ENCODE data around the gene SHTN1. TPM values are rescaled to one million over a fixed set of nuclear protein-coding genes. Genes with fewer than 3 reads are reported as not detected.

Gene SHTN1
- total RNA-seq, 6 donors from 2014 or later = 32.3 to 67.9 (median 37.2) TPM

DNA sequence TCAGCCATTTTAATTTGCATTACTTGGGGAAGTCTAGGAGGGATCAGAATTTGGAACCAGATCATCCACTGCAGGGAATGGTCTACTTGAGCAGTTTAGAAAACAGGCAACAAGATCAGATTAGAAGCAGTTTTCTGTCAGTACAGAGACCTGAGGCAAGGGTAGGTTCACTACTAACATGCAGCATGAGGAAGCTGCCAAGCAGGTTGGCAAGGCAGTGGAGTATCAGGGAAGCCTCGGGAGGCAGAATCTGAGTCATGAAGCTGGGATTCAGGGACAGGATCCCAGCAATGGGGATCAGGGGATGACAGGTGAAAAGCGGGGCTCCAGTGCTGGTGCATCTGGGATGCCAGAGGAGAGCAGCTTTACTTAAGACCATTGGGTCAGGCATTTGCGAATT is 127.6 kb downstream of the SHTN1 start:
- H3K27me3 ChIP-seq = no peaks in the 10 kb centered on the region
- WGBS, 2 donors = 75 to 81% methylated on average over 3 of the region's 3 CpGs
- TF ChIP-seq CTCF (IDR thresholded peaks at IDR 0.05) (no peak), EP300 (IDR thresholded peaks at IDR 0.05) (no peak), POLR2A (IDR thresholded peaks at IDR 0.05) (no peak), POLR2AphosphoS5 (IDR thresholded peaks at IDR 0.05) (no peak)
- no peak overlapping the region for H3K27ac ChIP-seq
- H3K4me3 ChIP-seq = no peak overlapping the region
- H3K36me3 ChIP-seq = no peaks in the 10 kb centered on the region
- H3K4me1 ChIP-seq = no peaks in the 10 kb centered on the region
- DNase-seq = no peak
- no peaks in the 10 kb centered on the region for H3K9me3 ChIP-seq
- no peak for ATAC-seq (ENCODE audit: low FRiP score in 2 of 2)

DNA sequence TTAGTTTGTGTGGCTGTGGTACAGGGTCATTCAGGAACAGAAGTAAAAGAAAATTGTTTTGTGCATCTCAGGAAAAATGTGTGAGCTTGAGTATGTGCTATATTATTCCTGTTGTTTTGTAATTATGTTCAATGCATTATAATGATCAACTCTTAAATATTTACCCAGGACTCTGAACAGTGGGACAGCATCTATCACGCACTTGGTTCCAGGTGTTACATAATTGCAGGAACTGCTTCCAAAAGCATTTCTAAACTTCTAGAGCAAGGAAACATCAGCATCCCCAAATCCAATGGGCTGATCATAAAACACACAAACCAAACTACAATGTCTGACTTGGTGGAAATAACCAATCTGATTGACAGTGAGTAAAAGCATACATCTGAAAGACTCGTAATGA is 129.1 kb downstream of the SHTN1 start:
- WGBS, 2 donors = 85 to 89% methylated on average over 2 of the region's 2 CpGs
- no peaks in the 10 kb centered on the region for H3K4me1 ChIP-seq
- H3K9me3 ChIP-seq = no peaks in the 10 kb centered on the region
- no peak overlapping the region for H3K4me3 ChIP-seq
- TF ChIP-seq CTCF (IDR thresholded peaks at IDR 0.05) = no peak
- TF ChIP-seq POLR2AphosphoS5 (IDR thresholded peaks at IDR 0.05) = no peak
- no peak for TF ChIP-seq EP300 (IDR thresholded peaks at IDR 0.05)
- TF ChIP-seq POLR2A (IDR thresholded peaks at IDR 0.05) = no peak
- no peak for ATAC-seq (ENCODE audit: low FRiP score in 2 of 2)
- H3K36me3 ChIP-seq = no peaks in the 10 kb centered on the region
- no peak overlapping the region for H3K27ac ChIP-seq
- no peaks in the 10 kb centered on the region for H3K27me3 ChIP-seq
- DNase-seq = no peak

- no peaks in the 10 kb centered on the region for H3K27me3 ChIP-seq
- H3K36me3 ChIP-seq = no peaks in the 10 kb centered on the region
- DNase-seq (no peak), ATAC-seq (ENCODE audit: low FRiP score in 2 of 2) (no peak)
- no peaks in the 10 kb centered on the region for H3K4me1 ChIP-seq
- H3K27ac ChIP-seq = no peak overlapping the region
- no peak for TF ChIP-seq POLR2A (IDR thresholded peaks at IDR 0.05)
- TF ChIP-seq EP300 (IDR thresholded peaks at IDR 0.05) = no peak
- TF ChIP-seq POLR2AphosphoS5 (IDR thresholded peaks at IDR 0.05) = no peak
- TF ChIP-seq CTCF (IDR thresholded peaks at IDR 0.05) = no peak
- WGBS, 2 donors = 41 to 50% methylated on average over 2 of the region's 2 CpGs
- H3K4me3 ChIP-seq = no peak overlapping the region
- H3K9me3 ChIP-seq = no peaks in the 10 kb centered on the region
These were observed 131.9 kb downstream of the SHTN1 start for GRCh38 chr10:116873134-116873533.

GRCh38 chr10:116870949-116871348 is 134.0 kb downstream of the SHTN1 start:
- H3K4me3 ChIP-seq = no peak overlapping the region
- H3K9me3 ChIP-seq = no peaks in the 10 kb centered on the region
- no peak overlapping the region for H3K27ac ChIP-seq
- 91% methylated on average over 2 of the region's 2 CpGs for WGBS, 2 donors
- H3K27me3 ChIP-seq = no peaks in the 10 kb centered on the region
- H3K4me1 ChIP-seq = no peaks in the 10 kb centered on the region
- no peak for TF ChIP-seq POLR2A (IDR thresholded peaks at IDR 0.05)
- no peaks in the 10 kb centered on the region for H3K36me3 ChIP-seq
- no peak for DNase-seq
- ATAC-seq (ENCODE audit: low FRiP score in 2 of 2) = no peak

- TF ChIP-seq CTCF (IDR thresholded peaks at IDR 0.05) = no peak
- TF ChIP-seq POLR2AphosphoS5 (IDR thresholded peaks at IDR 0.05) = no peak
- no peak for TF ChIP-seq EP300 (IDR thresholded peaks at IDR 0.05)
- no peak for TF ChIP-seq POLR2A (IDR thresholded peaks at IDR 0.05)
- no peaks in the 10 kb centered on the region for H3K4me1 ChIP-seq
- H3K27me3 ChIP-seq = no peaks in the 10 kb centered on the region
- 48 to 56% methylated on average over 4 of the region's 4 CpGs for WGBS, 2 donors
- no peak for DNase-seq
- H3K36me3 ChIP-seq = no peaks in the 10 kb centered on the region
- no peaks in the 10 kb centered on the region for H3K9me3 ChIP-seq
- peak in 1 of 2 donors; percentile 32 for ATAC-seq (ENCODE audit: low FRiP score in 2 of 2)
- H3K27ac ChIP-seq = no peak overlapping the region
- no peak overlapping the region for H3K4me3 ChIP-seq
These were observed 136.3 kb downstream of the SHTN1 start for GRCh38 chr10:116868722-116869121.
